HEK293 (cell line): ENCODE data around the gene ZKSCAN5.

ENCODE experiments used
- BCL11B ChIP-seq: fragments of 450-650 bp; formaldehyde crosslinking; IDR thresholded peaks from 2 replicates; pipeline ENCODE4 v1.5.1; 2016; ENCODE audit warnings: low read depth, missing biosample characterization, missing genetic modification characterization
- KLF9 ChIP-seq: fragments of 450-650 bp; formaldehyde crosslinking; IDR thresholded peaks from 2 replicates; pipeline ENCODE4 v1.5.1; 2016; ENCODE audit warnings: missing biosample characterization, missing genetic modification characterization, low read depth
- SCRT1 ChIP-seq: fragments of 450-650 bp; formaldehyde crosslinking; IDR thresholded peaks from 2 replicates; pipeline ENCODE4 v1.5.1; 2016; ENCODE audit warnings: missing biosample characterization, missing genetic modification characterization, borderline replicate concordance
- SCRT2 ChIP-seq: fragments of 450-650 bp; formaldehyde crosslinking; IDR thresholded peaks from 2 replicates; pipeline ENCODE4 v1.5.1; 2016; ENCODE audit warnings: missing biosample characterization, missing genetic modification characterization
- SP2 ChIP-seq: fragments of 450-650 bp; formaldehyde crosslinking; IDR thresholded peaks from 2 replicates; pipeline ENCODE4 v1.5.1; 2016; ENCODE audit warnings: missing biosample characterization, missing genetic modification characterization
- TRIM28 ChIP-seq: IDR thresholded peaks from 2 replicates; pipeline ENCODE4 v1.6.1; 2011; ENCODE audit warnings: low read length, control low read depth, borderline replicate concordance
- ZBTB10 ChIP-seq: fragments of 450-650 bp; formaldehyde crosslinking; IDR thresholded peaks from 2 replicates; pipeline ENCODE4 v1.5.1; 2016; ENCODE audit warnings: missing biosample characterization, missing genetic modification characterization
- ZBTB17 ChIP-seq: fragments of 450-650 bp; formaldehyde crosslinking; IDR thresholded peaks from 2 replicates; pipeline ENCODE4 v1.5.1; 2016; ENCODE audit warnings: missing biosample characterization, missing genetic modification characterization
- ZBTB8A ChIP-seq: fragments of 450-650 bp; formaldehyde crosslinking; IDR thresholded peaks from 2 replicates; pipeline ENCODE4 v1.5.1; 2016; ENCODE audit warnings: missing biosample characterization, missing genetic modification characterization
- ZEB2 ChIP-seq: fragments of 450-650 bp; formaldehyde crosslinking; IDR thresholded peaks from 2 replicates; pipeline ENCODE4 v1.5.1; 2016; ENCODE audit warnings: missing biosample characterization, missing genetic modification characterization
- ZFP3 ChIP-seq: fragments of 450-650 bp; formaldehyde crosslinking; IDR thresholded peaks from 2 replicates; pipeline ENCODE4 v1.5.1; 2016; ENCODE audit warnings: low read depth, missing biosample characterization, missing genetic modification characterization
- ZFP41 ChIP-seq: fragments of 450-650 bp; formaldehyde crosslinking; IDR thresholded peaks from 2 replicates; pipeline ENCODE4 v1.5.1; 2016; ENCODE audit warnings: missing biosample characterization, missing genetic modification characterization, borderline replicate concordance
- ZNF10 ChIP-seq: fragments of 450-650 bp; formaldehyde crosslinking; IDR thresholded peaks from 2 replicates; pipeline ENCODE4 v1.5.1; 2017; ENCODE audit warnings: missing biosample characterization, missing genetic modification characterization
- ZNF140 ChIP-seq: fragments of 450-650 bp; formaldehyde crosslinking; IDR thresholded peaks from 2 replicates; pipeline ENCODE4 v1.5.1; 2016; ENCODE audit warnings: missing biosample characterization, missing genetic modification characterization
- ZNF155 ChIP-seq: fragments of 450-650 bp; formaldehyde crosslinking; IDR thresholded peaks from 2 replicates; pipeline ENCODE4 v1.5.1; 2016; ENCODE audit warnings: missing biosample characterization, missing genetic modification characterization
- ZNF16 ChIP-seq: fragments of 450-650 bp; formaldehyde crosslinking; IDR thresholded peaks from 2 replicates; pipeline ENCODE4 v1.5.1; 2016; ENCODE audit warnings: low read depth, missing biosample characterization, missing genetic modification characterization
- ZNF184 ChIP-seq: fragments of 450-650 bp; IDR thresholded peaks from 2 replicates; pipeline ENCODE4 v1.5.1; 2018; ENCODE audit warnings: missing biosample characterization, mild to moderate bottlenecking, missing genetic modification characterization
- ZNF239 ChIP-seq: fragments of 450-650 bp; formaldehyde crosslinking; IDR thresholded peaks from 2 replicates; pipeline ENCODE4 v1.5.1; 2016; ENCODE audit warnings: missing biosample characterization, missing genetic modification characterization
- ZNF335 ChIP-seq: fragments of 450-650 bp; formaldehyde crosslinking; conservative IDR thresholded peaks from 2 replicates; pipeline ENCODE4 v1.5.1; 2016; ENCODE audit warnings: missing biosample characterization, missing genetic modification characterization
- ZNF350 ChIP-seq: fragments of 450-650 bp; formaldehyde crosslinking; IDR thresholded peaks from 2 replicates; pipeline ENCODE4 v1.5.0; 2017; ENCODE audit warnings: missing biosample characterization, mild to moderate bottlenecking, missing genetic modification characterization
- ZNF404 ChIP-seq: fragments of 450-650 bp; formaldehyde crosslinking; IDR thresholded peaks from 2 replicates; pipeline ENCODE4 v1.5.1; 2017; ENCODE audit warnings: missing biosample characterization, missing genetic modification characterization
- ZNF48 ChIP-seq: fragments of 450-650 bp; formaldehyde crosslinking; IDR thresholded peaks from 2 replicates; pipeline ENCODE4 v1.5.1; 2016; ENCODE audit warnings: missing biosample characterization, missing genetic modification characterization
- ZNF488 ChIP-seq: fragments of 450-650 bp; formaldehyde crosslinking; IDR thresholded peaks from 2 replicates; pipeline ENCODE4 v1.5.1; 2016; ENCODE audit warnings: missing biosample characterization, missing genetic modification characterization
- ZNF544 ChIP-seq: fragments of 450-650 bp; formaldehyde crosslinking; IDR thresholded peaks from 2 replicates; pipeline ENCODE4 v1.5.0; 2017; ENCODE audit warnings: missing biosample characterization, missing genetic modification characterization
- ZNF596 ChIP-seq: fragments of 450-650 bp; IDR thresholded peaks from 2 replicates; pipeline ENCODE4 v1.5.0; 2018; ENCODE audit warnings: missing biosample characterization, mild to moderate bottlenecking, missing genetic modification characterization, moderate library complexity
- ZNF610 ChIP-seq: fragments of 450-650 bp; formaldehyde crosslinking; IDR thresholded peaks from 2 replicates; pipeline ENCODE4 v1.5.1; 2016; ENCODE audit warnings: missing biosample characterization, missing genetic modification characterization, borderline replicate concordance
- ZNF623 ChIP-seq: fragments of 450-650 bp; formaldehyde crosslinking; IDR thresholded peaks from 2 replicates; pipeline ENCODE4 v1.5.1; 2016; ENCODE audit warnings: missing biosample characterization, missing genetic modification characterization
- ZNF624 ChIP-seq: fragments of 450-650 bp; formaldehyde crosslinking; IDR thresholded peaks from 2 replicates; pipeline ENCODE4 v1.5.1; 2017; ENCODE audit warnings: missing biosample characterization, missing genetic modification characterization
- ZNF664 ChIP-seq: fragments of 450-650 bp; formaldehyde crosslinking; IDR thresholded peaks from 2 replicates; pipeline ENCODE4 v1.5.1; 2016; ENCODE audit warnings: missing biosample characterization, missing genetic modification characterization
- ZNF707 ChIP-seq: fragments of 450-650 bp; formaldehyde crosslinking; IDR thresholded peaks from 2 replicates; pipeline ENCODE4 v1.5.1; 2016; ENCODE audit warnings: missing biosample characterization, missing genetic modification characterization
- ZNF768 ChIP-seq: fragments of 450-650 bp; formaldehyde crosslinking; IDR thresholded peaks from 2 replicates; pipeline ENCODE4 v1.5.1; 2018; ENCODE audit warnings: missing biosample characterization, mild to moderate bottlenecking, missing genetic modification characterization
- ZNF843 ChIP-seq: fragments of 450-650 bp; formaldehyde crosslinking; IDR thresholded peaks from 2 replicates; pipeline ENCODE4 v1.5.1; 2016; ENCODE audit warnings: missing biosample characterization, missing genetic modification characterization
- ZSCAN30 ChIP-seq: fragments of 450-650 bp; IDR thresholded peaks from 2 replicates; pipeline ENCODE4 v1.5.1; 2018; ENCODE audit warnings: missing biosample characterization, mild to moderate bottlenecking, missing genetic modification characterization, moderate library complexity
- TF ChIP-seq, protein P1 (sequence below): fragments of 450-650 bp; formaldehyde crosslinking; IDR thresholded peaks from 2 replicates; pipeline ENCODE4 v1.5.1; 2016; ENCODE audit warnings: missing biosample characterization, missing genetic modification characterization
- TF ChIP-seq, protein P2 (sequence below): fragments of 450-650 bp; formaldehyde crosslinking; IDR thresholded peaks from 2 replicates; pipeline ENCODE4 v1.5.1; 2016; ENCODE audit warnings: missing biosample characterization, missing genetic modification characterization, low read depth

Gene ZKSCAN5

DNA sequence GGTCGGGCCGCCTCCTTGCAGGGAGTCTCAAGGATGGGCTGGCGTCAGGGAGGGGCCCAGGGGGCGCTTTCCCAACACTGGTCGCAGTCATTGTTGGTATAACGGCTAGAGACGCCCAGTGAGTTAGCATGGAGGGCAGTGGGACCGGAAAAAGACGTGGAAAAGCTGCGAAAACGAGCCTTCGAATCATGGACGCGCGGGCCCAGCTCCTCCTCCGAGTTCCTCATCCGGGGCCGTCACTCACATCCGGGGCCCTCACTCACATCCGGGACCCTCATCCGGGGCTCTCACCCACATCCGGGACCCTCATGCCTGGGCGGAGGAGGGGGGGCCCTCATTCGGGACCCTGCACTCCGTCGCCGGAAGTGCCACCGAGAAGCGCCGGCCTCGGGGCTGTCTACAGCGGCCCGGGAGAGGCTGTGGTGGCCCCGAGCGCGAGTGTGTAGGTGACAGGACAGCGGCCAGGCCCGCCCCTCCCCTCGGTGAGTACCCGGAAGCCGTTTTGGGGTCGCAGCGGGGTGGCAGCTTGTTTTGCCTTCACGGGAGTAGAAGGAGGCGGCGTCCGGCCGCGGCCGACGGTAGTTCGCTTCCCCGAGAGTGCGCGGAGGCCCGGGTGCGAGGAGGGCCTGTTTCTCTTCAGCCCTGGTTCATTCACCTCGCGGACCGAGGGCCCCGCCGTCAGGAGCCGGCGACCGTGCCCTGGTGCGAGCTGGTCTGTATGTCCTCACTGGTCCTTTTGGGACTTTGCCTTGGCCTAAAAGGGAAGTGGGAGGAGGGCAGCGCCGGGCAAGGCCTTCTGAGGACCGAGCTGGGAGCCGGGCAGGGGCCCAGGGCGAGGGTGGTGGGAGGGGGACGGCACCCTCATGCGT, 54.1 kb downstream of the ZKSCAN5 start, which contains the start of gene ZNF655 (continued):
- TF ChIP-seq ZNF488 (tag by site-specific recombination) = no peak
- peak; percentile 83 for TF ChIP-seq SP2
- no peak for TF ChIP-seq ZNF623 (tag by site-specific recombination)
- TF ChIP-seq ZNF707 (tag by site-specific recombination) = no peak
- TF ChIP-seq ZNF335 (tag by site-specific recombination) = peak; percentile 99
- TF ChIP-seq ZNF10 (tag by site-specific recombination) = peak; percentile 91
- TF ChIP-seq, protein P1, sequence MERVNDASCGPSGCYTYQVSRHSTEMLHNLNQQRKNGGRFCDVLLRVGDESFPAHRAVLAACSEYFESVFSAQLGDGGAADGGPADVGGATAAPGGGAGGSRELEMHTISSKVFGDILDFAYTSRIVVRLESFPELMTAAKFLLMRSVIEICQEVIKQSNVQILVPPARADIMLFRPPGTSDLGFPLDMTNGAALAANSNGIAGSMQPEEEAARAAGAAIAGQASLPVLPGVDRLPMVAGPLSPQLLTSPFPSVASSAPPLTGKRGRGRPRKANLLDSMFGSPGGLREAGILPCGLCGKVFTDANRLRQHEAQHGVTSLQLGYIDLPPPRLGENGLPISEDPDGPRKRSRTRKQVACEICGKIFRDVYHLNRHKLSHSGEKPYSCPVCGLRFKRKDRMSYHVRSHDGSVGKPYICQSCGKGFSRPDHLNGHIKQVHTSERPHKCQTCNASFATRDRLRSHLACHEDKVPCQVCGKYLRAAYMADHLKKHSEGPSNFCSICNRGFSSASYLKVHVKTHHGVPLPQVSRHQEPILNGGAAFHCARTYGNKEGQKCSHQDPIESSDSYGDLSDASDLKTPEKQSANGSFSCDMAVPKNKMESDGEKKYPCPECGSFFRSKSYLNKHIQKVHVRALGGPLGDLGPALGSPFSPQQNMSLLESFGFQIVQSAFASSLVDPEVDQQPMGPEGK (tag by site-specific recombination) = peak; percentile 95
- TF ChIP-seq ZNF610 (tag by site-specific recombination) = no peak
- peak; percentile 38 for TF ChIP-seq ZBTB8A (tag by site-specific recombination)
- TF ChIP-seq SCRT2 (tag by site-specific recombination) = no peak
- peak; percentile 76 for TF ChIP-seq ZEB2 (tag by site-specific recombination)
- TF ChIP-seq ZBTB10 = peak; percentile 93
- TF ChIP-seq KLF9 (tag by site-specific recombination) = peak; percentile 22
- TF ChIP-seq ZNF664 (tag by site-specific recombination) = no peak
- TF ChIP-seq ZNF48 = no peak
- no peak for TF ChIP-seq ZFP3 (tag by site-specific recombination)
- no peak for TF ChIP-seq ZNF544 (tag by site-specific recombination)
- TF ChIP-seq ZNF140 (tag by site-specific recombination) = no peak
- TF ChIP-seq ZFP41 (tag by site-specific recombination) = no peak
- no peak for TF ChIP-seq ZNF843 (tag by site-specific recombination)
- no peak for TF ChIP-seq ZNF624
- TF ChIP-seq ZNF155 (tag by site-specific recombination) = no peak
- TF ChIP-seq ZSCAN30 = peak; percentile 82
- TF ChIP-seq ZNF16 (tag by site-specific recombination) = no peak
- no peak for TF ChIP-seq ZNF768
- TF ChIP-seq SCRT1 (tag by site-specific recombination) = no peak
- TF ChIP-seq ZNF350 (tag by site-specific recombination) = no peak
- TF ChIP-seq TRIM28 = no peak
- no peak for TF ChIP-seq ZNF184 (tag by site-specific recombination)
- TF ChIP-seq ZNF596 (tag by site-specific recombination) = no peak
- TF ChIP-seq ZNF239 (tag by site-specific recombination) = no peak
- TF ChIP-seq BCL11B (tag by site-specific recombination) = no peak; the same call in 1 of the 2 replicates
- TF ChIP-seq ZBTB17 = peak; percentile 72
- TF ChIP-seq, protein P2, sequence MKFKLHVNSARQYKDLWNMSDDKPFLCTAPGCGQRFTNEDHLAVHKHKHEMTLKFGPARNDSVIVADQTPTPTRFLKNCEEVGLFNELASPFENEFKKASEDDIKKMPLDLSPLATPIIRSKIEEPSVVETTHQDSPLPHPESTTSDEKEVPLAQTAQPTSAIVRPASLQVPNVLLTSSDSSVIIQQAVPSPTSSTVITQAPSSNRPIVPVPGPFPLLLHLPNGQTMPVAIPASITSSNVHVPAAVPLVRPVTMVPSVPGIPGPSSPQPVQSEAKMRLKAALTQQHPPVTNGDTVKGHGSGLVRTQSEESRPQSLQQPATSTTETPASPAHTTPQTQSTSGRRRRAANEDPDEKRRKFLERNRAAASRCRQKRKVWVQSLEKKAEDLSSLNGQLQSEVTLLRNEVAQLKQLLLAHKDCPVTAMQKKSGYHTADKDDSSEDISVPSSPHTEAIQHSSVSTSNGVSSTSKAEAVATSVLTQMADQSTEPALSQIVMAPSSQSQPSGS (tag by site-specific recombination) = no peak
- TF ChIP-seq ZNF404 = no peak
